ENCODE data around the gene NUDT3.
"Not testable (repeated sequence)": the region's sequence is repeated elsewhere in the genome, so short reads cannot be mapped to it uniquely, and the experiment has no call there.

NUDT3 gene

DNA sequence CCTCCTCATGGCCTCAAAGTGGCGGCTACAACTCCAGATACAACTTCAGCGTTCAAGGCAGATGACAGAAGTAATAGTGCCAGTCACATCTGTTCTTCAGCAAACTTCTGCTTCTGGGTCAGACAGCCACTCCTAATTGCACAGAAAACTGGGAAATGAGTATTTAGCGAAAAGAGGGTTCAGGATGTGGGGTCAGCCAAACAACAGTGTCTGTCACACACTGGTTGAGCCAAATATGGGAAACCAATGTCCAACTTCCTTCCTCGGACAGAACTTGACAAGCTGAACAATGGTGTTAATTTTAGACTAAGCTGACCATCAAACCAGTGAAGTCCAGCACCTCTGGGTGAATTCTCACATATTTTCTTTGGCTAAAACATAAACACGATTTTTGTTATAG is 22.1 kb downstream of the NUDT3 start:
- no peak for DNase-seq (ENCODE audit: low read depth in 2 of 2)

DNA sequence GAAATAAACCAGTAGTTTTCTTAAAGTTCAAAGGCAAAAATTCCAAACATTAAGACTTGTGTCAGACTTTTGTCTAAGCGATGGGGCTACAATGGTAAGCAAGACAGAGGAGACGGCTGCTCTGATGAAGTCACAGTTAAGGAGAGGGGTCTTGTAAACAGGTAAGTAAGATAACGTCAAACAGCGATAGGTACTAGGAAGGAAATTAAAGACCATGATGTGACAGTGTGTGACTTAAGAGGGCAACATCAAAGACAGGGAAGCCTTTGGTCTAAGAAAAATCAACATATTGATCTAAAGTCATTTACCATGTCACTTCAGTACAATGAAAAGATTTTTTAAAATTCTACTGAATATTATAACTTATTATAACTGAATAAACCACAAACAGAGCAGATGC is 23.1 kb downstream of the NUDT3 start:
- no peak for DNase-seq (ENCODE audit: low read depth in 2 of 2)

DNA sequence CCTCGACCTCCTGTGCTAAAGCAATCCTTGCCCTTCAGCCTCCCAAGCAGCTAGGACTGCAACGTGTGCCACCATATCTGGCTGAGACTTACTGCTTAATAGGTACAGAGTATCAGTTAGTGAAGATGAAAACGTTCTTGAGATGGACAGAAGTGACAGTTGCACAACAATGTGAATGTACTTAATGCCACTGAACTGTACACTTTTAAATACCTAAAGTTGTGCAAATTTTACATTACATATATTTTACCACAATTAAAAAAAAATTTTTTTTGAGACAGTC is 25.9 kb downstream of the NUDT3 start:
- no peak for DNase-seq (ENCODE audit: low read depth in 2 of 2)

GRCh38 chr6:34365781-34366638 is 26.5 kb downstream of the NUDT3 start:
- not testable (repeated sequence) for DNase-seq (ENCODE audit: low read depth in 2 of 2)

DNA sequence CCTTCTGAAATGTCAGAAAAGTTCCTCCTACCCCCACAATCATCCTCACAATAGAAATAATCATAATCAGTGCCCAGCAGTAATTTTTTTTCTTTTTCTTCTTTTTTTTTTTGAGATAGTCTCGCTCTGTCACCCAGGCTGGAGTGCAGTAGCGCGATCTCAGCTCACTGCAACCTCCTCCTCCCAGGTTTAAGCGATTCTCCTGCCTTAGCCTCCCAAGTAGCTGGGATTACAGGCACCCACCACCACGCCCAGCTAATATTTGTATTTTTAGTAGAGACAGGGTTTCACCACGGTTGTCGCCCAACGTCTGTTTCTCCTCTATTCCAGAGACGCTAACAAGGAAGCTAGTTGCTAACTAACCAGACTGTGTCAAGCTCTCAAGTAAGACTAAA is 28.8 kb downstream of the NUDT3 start:
- DNase-seq (ENCODE audit: low read depth in 2 of 2), result not testable (repeated sequence)

GRCh38 chr6:34362909-34363680 is 29.4 kb downstream of the NUDT3 start:
- DNase-seq (ENCODE audit: low read depth in 2 of 2), result no peak

GRCh38 chr6:34362176-34362575 is 30.3 kb downstream of the NUDT3 start:
- DNase-seq (ENCODE audit: low read depth in 2 of 2), result no peak

DNA sequence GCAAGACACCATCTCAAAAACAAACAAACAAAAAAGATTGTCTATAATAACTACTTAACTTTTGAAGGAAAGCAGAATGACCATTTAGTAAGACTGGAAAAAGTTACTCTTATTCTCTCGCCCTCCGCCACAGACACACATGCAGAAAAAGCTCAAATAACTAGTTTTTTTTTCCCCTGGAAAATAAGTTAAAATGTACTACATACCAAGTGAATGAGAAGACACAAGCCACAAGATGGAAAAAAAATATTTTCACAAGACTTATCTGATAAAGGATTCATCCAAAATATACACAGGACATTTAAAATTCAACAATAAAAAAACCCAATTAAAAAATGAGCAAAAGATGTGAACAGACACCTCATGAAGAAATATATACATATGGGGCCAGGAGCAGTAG is 31.9 kb downstream of the NUDT3 start:
- DNase-seq (ENCODE audit: low read depth in 2 of 2), result no peak

- DNase-seq (ENCODE audit: low read depth in 2 of 2), result no peak
These were observed 32.9 kb downstream of the NUDT3 start for GRCh38 chr6:34359418-34360158.

GRCh38 chr6:34358389-34358905 is 34.0 kb downstream of the NUDT3 start:
- no peak for DNase-seq (ENCODE audit: low read depth in 2 of 2)

DNA sequence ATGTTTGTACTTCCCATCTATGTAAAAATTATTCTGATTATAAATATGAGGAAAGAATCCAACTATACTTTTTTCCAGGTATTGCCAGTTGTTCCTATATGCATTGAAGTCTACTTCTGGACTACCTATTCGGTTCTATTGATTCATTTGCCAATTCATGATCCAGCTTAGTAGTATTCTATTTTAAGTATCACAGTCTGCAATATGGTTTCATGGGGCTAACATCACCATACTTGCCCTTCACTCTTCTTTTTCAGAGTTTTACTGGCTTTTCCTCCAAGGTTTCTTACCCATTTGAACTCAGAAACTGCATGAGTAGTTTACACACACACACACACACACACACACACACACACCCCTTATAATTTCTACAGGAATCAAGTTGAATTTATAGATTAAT is 34.5 kb downstream of the NUDT3 start:
- no peak for DNase-seq (ENCODE audit: low read depth in 2 of 2)

DNA sequence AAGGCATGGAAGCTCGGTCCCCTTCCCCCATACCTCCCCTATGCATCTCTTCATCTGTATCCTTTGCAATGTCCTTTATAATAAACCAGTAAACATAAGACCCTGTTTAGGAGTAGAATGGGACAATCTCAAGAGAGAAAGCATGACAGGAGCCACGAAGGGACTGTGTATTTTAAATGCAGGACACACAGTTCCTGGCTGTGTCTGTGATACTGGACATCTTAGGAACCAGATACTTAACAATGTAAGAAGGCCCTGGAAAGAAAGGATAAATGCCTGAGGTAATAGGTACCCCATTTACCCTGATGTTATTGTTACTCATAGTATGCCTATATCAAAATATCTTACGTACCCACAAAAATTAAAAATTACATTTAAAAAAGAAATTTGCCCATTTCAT is 36.6 kb downstream of the NUDT3 start:
- no peak for DNase-seq (ENCODE audit: low read depth in 2 of 2)

DNA sequence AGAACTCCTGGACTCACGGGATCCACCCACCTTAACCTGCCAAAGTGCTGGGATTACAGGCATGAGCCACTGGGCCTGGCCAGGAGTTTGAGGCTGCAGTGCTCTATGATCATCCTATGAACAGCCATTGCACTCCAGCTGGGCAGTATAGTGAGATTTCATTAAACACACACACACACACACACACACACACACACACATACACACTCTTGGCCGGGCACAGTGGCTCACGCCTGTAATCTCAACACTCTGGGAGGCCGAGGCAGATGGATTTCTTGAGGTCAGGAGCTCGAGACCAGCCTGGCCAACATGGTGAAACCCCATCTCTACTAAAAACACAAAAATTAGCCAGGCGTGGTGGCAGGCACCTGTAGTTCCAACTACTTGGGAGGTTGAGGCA is 38.2 kb downstream of the NUDT3 start:
- DNase-seq (ENCODE audit: low read depth in 2 of 2), result not testable (repeated sequence)

- DNase-seq (ENCODE audit: low read depth in 2 of 2), result not testable (repeated sequence)
These were observed 38.9 kb downstream of the NUDT3 start for GRCh38 chr6:34353530-34353929.

- DNase-seq (ENCODE audit: low read depth in 2 of 2), result no peak
These were observed 40.0 kb downstream of the NUDT3 start for GRCh38 chr6:34352305-34352937.

- DNase-seq (ENCODE audit: low read depth in 2 of 2), result no peak
These were observed 41.6 kb downstream of the NUDT3 start for GRCh38 chr6:34350934-34351217.

GRCh38 chr6:34350137-34350933 is 42.1 kb downstream of the NUDT3 start:
- DNase-seq (ENCODE audit: low read depth in 2 of 2), result no peak

DNA sequence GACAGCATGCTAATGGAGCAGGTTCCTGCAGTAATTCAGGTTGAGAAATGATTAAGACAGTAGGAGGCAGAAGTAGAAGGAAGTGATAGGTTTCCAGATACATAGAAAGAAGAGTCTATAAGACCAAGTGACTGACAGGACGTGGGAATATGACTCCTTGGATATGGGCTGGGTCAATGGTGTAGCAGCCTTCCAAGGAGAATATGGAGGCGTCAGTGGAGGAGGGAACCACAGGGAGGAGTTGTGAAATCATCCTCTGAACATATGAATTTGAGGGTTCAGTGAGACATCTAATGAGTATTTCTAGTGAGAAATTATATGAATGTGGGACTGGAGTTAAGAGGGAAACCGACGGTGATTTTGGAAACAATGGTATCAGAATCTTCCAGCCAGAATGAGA is 43.3 kb downstream of the NUDT3 start:
- DNase-seq (ENCODE audit: low read depth in 2 of 2), result no peak

DNA sequence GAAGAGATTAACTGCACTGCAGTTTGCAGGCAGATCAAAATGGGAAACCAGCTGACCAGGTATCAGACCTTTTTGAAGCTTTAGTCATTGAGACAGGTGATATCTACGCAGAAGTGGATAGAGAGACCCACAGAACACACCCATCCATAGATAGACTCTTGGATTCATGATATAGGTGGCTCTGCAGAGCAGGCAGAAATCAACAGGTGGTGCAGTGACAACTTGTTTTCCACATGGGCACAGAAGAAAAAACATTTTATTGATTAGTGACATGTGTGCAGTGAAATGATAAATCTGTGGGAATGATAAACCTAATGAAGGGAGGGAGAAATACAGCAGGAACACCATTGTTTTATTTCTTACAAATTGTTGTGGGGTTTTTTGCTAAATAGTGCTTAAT is 45.2 kb downstream of the NUDT3 start:
- DNase-seq (ENCODE audit: low read depth in 2 of 2), result no peak

DNA sequence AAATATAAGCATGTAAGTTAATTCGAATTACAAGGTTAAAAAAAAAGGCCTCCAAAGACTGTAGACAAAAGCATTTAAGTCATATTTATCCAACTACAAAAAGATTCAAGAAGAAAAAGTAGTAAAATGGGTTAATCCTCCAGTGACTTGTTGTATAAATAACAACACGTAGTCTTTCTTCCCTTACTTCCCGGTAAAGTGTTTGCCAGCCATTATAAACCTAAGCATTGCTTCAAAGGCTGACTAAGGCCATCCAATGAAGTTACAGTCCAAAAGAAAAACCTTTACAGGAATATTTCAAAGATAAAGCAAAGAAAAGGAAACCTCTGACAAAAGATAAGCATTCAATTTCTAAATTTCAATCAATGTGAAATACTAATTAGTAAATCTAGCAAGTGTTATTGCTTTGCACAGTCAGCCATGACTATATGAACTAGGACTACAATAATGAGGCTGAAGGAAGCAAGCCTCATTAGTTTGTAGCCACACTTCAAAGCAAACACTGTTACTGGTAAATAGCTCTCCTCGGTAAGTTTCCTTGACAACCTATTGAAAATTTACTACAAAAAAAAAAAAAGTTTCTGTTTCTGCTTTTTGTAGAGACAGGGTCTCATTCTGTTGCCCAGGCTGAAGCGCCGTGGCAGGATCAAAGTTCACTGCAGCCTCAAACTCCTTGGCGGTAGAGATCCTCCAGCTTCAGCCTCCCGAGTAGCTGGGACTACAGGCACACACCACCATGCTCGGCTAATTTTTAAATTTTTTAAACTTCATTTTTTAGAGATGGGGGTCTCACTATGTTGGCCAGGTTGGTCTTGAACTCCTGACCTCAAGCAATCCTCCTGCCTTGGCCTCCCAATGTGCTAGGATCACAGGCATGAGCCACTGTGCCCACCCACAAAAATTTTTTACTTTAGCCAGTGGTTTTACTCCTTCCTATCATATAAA is 46.0 kb downstream of the NUDT3 start:
- DNase-seq (ENCODE audit: low read depth in 2 of 2), result no peak

All from stimulated activated CD8-positive, alpha-beta memory T cell treated with anti-CD3 and anti-CD28 coated beads, Interleukin-2, amount 100 ng/mL, for 48 hours (primary cell).